LNCaP clone FGC (cell line): Measurements from ENCODE around the gene CRYZ.
"Not testable (repeated sequence)": the region's sequence is repeated elsewhere in the genome, so short reads cannot be mapped to it uniquely, and the experiment has no call there.

ENCODE experiments used
- DNase-seq: peaks from one replicate; pipeline ENCODE4 v3.0.0-alpha.2; 2011; ENCODE audit warnings: low read depth
- H3K4me3 ChIP-seq: 2 replicates; pipeline ENCODE4 v1.5.1; 2011; ENCODE audit warnings: mild to moderate bottlenecking, low read depth, low read length, control low read depth
- CTCF ChIP-seq: IDR thresholded peaks from 2 replicates; pipeline ENCODE4 v1.5.1; 2012; ENCODE audit warnings: mild to moderate bottlenecking; ENCODE audit not compliant: control insufficient read depth, insufficient read depth; ENCODE audit errors: extremely low read depth

CRYZ gene

GRCh38 chr1:74681449-74681848 lies 51.4 kb downstream of the CRYZ start:
- no peak for DNase-seq
- no peak for TF ChIP-seq CTCF
- no peak overlapping the region for H3K4me3 ChIP-seq

- no peak for TF ChIP-seq CTCF
- no peak overlapping the region for H3K4me3 ChIP-seq
- no peak for DNase-seq
These were observed 51.8 kb downstream of the CRYZ start for GRCh38 chr1:74681001-74681400.

GRCh38 chr1:74679811-74680210 lies 53.0 kb downstream of the CRYZ start:
- DNase-seq: no peak
- no peak for TF ChIP-seq CTCF
- no peak overlapping the region for H3K4me3 ChIP-seq

GRCh38 chr1:74677926-74678325 lies 54.9 kb downstream of the CRYZ start:
- no peak for DNase-seq
- no peak overlapping the region for H3K4me3 ChIP-seq
- TF ChIP-seq CTCF: no peak

- no peak overlapping the region for H3K4me3 ChIP-seq
- no peak for TF ChIP-seq CTCF
- DNase-seq: no peak
These were observed 58.4 kb downstream of the CRYZ start for GRCh38 chr1:74674278-74675048.

- no peak within 1 kb of the TSS for H3K4me3 ChIP-seq
These were observed 59.3 kb downstream of the CRYZ start, which contains the start of gene ERICH3 for GRCh38 chr1:74673351-74674111. ERICH3 (minus strand) TSS chr1:74673792; CDS start chr1:74673519, 273 bp downstream.

GRCh38 chr1:74670866-74671265 lies 62.0 kb downstream of the CRYZ start:
- not testable (repeated sequence) for DNase-seq, H3K4me3 ChIP-seq

More at GRCh38 chr1:74673351-74674111, 59.3 kb downstream of the CRYZ start, which contains the start of gene ERICH3:
- TF ChIP-seq CTCF: no peak
- no peak for DNase-seq
